KOPT-K1 (cell line): ENCODE data around the gene KIF4A.
"Not testable (repeated sequence)": the region's sequence is repeated elsewhere in the genome, so short reads cannot be mapped to it uniquely, and the experiment has no call there.

Source experiments
- H3K27ac ChIP-seq: fragments of 200-600 bp; sonication (generic); 2 replicates; pipeline ENCODE4 v1.5.1; 2016; ENCODE audit warnings: antibody characterized with exemption, mild to moderate bottlenecking, low read depth, low read length; ENCODE audit not compliant: poor library complexity, severe bottlenecking
- H3K36me3 ChIP-seq: fragments of 200-600 bp; sonication (generic); 2 replicates; pipeline ENCODE4 v1.5.1; 2017; ENCODE audit warnings: antibody characterized with exemption, mild to moderate bottlenecking, low read length, moderate library complexity; ENCODE audit not compliant: insufficient read depth
- H3K9me3 ChIP-seq: fragments of 200-600 bp; sonication (generic); 2 replicates; pipeline ENCODE4 v1.5.1; 2017; ENCODE audit warnings: antibody characterized with exemption, low read length, mild to moderate bottlenecking; ENCODE audit not compliant: insufficient read depth, poor library complexity, severe bottlenecking

KIF4A gene, protein sequence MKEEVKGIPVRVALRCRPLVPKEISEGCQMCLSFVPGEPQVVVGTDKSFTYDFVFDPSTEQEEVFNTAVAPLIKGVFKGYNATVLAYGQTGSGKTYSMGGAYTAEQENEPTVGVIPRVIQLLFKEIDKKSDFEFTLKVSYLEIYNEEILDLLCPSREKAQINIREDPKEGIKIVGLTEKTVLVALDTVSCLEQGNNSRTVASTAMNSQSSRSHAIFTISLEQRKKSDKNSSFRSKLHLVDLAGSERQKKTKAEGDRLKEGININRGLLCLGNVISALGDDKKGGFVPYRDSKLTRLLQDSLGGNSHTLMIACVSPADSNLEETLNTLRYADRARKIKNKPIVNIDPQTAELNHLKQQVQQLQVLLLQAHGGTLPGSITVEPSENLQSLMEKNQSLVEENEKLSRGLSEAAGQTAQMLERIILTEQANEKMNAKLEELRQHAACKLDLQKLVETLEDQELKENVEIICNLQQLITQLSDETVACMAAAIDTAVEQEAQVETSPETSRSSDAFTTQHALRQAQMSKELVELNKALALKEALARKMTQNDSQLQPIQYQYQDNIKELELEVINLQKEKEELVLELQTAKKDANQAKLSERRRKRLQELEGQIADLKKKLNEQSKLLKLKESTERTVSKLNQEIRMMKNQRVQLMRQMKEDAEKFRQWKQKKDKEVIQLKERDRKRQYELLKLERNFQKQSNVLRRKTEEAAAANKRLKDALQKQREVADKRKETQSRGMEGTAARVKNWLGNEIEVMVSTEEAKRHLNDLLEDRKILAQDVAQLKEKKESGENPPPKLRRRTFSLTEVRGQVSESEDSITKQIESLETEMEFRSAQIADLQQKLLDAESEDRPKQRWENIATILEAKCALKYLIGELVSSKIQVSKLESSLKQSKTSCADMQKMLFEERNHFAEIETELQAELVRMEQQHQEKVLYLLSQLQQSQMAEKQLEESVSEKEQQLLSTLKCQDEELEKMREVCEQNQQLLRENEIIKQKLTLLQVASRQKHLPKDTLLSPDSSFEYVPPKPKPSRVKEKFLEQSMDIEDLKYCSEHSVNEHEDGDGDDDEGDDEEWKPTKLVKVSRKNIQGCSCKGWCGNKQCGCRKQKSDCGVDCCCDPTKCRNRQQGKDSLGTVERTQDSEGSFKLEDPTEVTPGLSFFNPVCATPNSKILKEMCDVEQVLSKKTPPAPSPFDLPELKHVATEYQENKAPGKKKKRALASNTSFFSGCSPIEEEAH

DNA sequence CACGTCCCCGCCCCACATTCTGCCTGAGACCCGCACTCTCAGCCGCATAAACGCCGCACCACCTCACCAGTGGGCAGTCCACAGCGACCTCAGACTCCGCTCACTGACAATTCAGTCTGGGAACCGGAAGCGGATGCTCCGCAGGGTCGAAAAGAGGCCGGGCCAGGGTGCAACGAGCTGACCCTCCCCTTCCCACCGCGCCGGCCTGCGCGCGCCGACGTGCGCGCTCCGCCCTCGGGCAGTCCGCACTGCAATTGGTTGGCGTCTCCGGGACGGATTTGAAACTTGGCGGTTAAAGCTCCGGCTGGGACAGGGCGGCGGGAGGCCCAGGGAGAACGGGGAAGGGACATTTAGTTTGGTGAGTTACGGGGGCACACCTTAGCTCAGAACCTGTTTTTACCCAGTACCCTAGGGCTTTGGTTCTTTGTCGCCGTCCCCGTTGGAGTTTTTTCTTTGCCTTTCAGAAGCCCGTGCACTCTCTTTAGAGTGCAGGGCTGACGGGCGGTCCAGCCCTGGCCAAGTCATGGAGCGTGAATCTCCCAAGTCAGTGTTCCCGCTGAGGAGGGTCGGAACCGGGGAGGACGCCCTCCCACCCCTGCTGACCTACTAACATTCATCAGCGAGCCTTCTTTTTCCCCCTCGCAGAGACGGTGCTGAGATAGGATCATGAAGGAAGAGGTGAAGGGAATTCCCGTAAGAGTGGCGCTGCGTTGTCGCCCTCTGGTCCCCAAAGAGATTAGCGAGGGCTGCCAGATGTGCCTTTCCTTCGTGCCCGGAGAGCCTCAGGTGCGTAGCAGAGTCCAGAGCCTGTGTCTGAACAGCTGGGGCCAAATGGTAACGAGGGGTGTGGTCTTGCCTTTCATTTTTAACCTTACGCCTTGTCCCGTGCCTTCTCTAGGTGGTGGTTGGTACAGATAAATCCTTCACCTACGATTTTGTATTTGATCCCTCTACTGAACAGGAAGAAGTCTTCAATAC, at the start of gene KIF4A, which contains the start of gene PDZD11:
TSS of gene KIF4A (plus strand) at position 312 of the 978 bp plus-strand sequence. CDS start at position 667, 355 bp downstream.
TSS of gene PDZD11 (minus strand) at position 135 of the 978 bp plus-strand sequence. CDS start 586 bp downstream, outside the sequence.
- H3K36me3 ChIP-seq: peaks cover 57% of the 10 kb centered on the region
- no peaks in the 10 kb centered on the region for H3K9me3 ChIP-seq
- H3K27ac ChIP-seq: peak within 1 kb of the TSS; percentile 87

DNA sequence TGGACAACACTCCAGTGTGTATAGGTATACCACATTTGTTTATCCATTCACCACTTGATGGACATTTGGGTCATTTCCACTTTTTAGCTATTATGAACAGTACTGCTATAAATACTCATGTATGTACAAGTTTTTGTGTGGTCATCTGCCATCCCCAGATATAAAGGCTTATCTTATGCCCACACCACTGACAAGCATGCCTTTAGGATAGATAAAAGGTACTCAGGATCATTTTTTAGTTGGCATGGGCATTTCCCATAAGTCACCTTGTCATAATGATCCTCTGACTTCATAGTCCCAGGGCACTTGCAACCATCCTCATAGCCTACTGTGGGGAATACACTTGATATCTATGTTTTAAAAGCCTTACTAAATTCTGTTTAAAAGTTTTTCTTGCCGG, 49.2 kb upstream of the KIF4A start:
- no peaks in the 10 kb centered on the region for H3K9me3 ChIP-seq
- H3K27ac ChIP-seq: no peak overlapping the region
- no peaks in the 10 kb centered on the region for H3K36me3 ChIP-seq

DNA sequence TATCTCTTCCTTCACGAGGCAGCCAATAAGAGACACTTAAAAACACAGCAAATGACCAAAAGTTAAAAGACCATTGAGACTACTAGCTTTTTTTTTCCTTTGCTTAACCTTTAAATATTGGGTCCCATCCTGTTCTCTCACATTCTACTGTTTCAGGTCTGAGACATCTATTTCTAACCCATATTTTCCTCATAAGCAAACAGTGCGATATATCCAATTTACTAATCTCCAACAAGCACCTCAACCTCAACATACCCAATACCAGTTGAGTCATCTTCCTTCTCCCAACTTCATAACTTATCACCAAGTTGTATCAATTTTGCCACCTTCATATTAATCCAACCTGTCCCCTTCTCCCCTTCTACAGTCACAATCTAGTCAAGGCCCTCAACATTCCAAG, 48.4 kb upstream of the KIF4A start:
- no peak overlapping the region for H3K27ac ChIP-seq
- no peaks in the 10 kb centered on the region for H3K9me3 ChIP-seq
- no peaks in the 10 kb centered on the region for H3K36me3 ChIP-seq

DNA sequence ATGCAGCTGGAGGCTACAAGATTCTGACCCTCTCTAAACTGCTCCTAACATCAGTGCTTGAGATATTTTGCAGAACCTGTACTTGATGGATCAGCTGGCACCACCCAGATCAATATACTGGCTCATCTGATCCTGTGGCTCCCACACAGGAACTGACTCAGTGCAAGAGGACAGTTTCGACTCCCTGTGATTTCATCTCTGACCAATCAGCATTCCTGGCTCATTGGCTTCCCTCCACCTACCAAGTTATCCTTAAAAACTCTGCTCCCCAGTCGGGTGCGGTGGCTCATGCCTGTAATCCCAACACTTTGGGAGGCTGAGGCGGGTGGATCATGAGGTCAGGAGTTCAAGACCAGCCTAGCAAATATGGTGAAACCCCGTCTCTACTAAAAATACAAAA, 46.3 kb upstream of the KIF4A start:
- not testable (repeated sequence) for H3K9me3 ChIP-seq, H3K36me3 ChIP-seq, H3K27ac ChIP-seq

GRCh38 chrX:70244881-70245280, 45.0 kb upstream of the KIF4A start:
- no peaks in the 10 kb centered on the region for H3K36me3 ChIP-seq
- H3K9me3 ChIP-seq: no peaks in the 10 kb centered on the region
- H3K27ac ChIP-seq: no peak overlapping the region

GRCh38 chrX:70247252-70247651, 42.7 kb upstream of the KIF4A start:
- Histone ChIP-seq H3K9me3 (no peaks in the 10 kb centered on the region), H3K36me3 (no peaks in the 10 kb centered on the region), H3K27ac (no peak overlapping the region)

DNA sequence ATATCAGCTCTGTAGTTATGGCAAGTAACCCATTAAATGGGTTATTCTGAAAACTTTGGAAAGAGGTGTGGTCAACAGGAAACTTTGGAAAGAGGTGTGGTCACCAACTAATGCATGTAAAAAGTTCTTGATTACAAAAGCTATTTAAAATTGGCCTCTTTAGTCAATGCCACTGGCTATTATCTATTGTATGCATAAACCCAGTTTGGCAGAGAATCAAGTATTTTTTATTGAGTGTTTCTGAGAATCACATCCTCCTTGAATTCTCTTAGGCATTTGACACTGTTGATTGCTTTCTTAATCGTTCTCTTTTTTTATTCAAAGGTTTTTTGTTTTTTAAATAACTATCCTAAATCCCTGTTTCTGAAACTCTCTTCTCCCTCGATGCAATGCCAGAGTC, 37.4 kb upstream of the KIF4A start:
- H3K27ac ChIP-seq: no peak overlapping the region
- no peaks in the 10 kb centered on the region for H3K36me3 ChIP-seq
- no peaks in the 10 kb centered on the region for H3K9me3 ChIP-seq

GRCh38 chrX:70253377-70254062, 36.4 kb upstream of the KIF4A start:
- Histone ChIP-seq H3K36me3 (no peaks in the 10 kb centered on the region), H3K27ac (no peak overlapping the region), H3K9me3 (no peaks in the 10 kb centered on the region)

- Histone ChIP-seq H3K27ac (no peak overlapping the region), H3K9me3 (no peaks in the 10 kb centered on the region), H3K36me3 (no peaks in the 10 kb centered on the region)
Measured at GRCh38 chrX:70254063-70254400, 35.9 kb upstream of the KIF4A start.

- Histone ChIP-seq H3K9me3 (no peaks in the 10 kb centered on the region), H3K27ac (no peak overlapping the region), H3K36me3 (no peaks in the 10 kb centered on the region)
Measured at GRCh38 chrX:70254909-70255308, 35.0 kb upstream of the KIF4A start.

DNA sequence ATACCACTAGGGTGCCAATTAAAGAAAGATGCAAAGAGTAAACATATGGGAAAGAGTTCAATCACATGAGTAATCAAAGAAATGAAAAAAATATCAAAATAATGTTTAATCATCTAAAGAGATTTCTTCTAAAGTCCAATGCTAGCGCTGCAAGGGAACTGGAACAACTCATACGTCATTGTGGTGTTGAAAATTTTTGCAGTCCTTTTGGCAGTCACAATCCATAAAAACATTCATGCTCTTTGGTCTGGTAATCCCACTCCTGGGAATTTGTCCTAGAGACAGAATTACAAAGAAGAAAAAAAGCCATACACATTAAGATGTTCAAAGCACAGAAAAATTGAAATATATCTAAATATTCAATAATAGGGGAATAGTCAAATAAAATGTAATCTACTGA, 34.5 kb upstream of the KIF4A start:
- Histone ChIP-seq H3K9me3 (no peaks in the 10 kb centered on the region), H3K27ac (no peak overlapping the region), H3K36me3 (no peaks in the 10 kb centered on the region)

GRCh38 chrX:70257423-70258288, 32.2 kb upstream of the KIF4A start:
- no peak overlapping the region for H3K27ac ChIP-seq
- H3K36me3 ChIP-seq: no peaks in the 10 kb centered on the region
- no peaks in the 10 kb centered on the region for H3K9me3 ChIP-seq

DNA sequence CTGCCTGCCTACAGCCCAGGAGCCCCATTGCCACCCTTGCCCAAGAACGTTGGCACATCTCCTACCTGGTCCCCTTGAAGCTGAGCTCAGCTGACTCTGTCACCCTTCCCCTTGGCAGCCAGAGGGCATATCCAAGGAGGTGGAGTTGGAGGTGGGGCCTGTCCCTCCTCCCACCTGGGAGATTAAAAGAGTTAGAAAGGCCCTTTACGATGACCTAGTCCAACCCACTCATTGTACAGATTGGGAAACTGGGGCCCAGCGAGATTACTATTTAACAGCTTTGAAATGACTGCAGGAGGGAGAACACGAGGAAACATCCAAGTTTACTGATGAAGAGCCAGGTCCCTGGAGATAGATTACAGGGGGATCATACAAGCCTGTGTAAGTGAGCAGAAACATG, 29.8 kb upstream of the KIF4A start, which contains the start of gene P2RY4:
TSS of gene P2RY4 (minus strand) at position 101 of the 400 bp plus-strand sequence. CDS start 580 bp downstream, outside the sequence.
- Histone ChIP-seq H3K9me3 (no peaks in the 10 kb centered on the region), H3K27ac (no peak within 1 kb of the TSS), H3K36me3 (no peaks in the 10 kb centered on the region)
